WERI-Rb-1 (cell line): Measurements from ENCODE around the gene TMEM170B.

Experiments used
- DNase-seq: peaks from one replicate; pipeline ENCODE4 v3.0.0-alpha.2; 2020
- H3K27ac ChIP-seq: fragments of 250-450 bp; sonication (Bioruptor Pico); 2 replicates; pipeline ENCODE4 v1.5.1; 2020; ENCODE audit warnings: mild to moderate bottlenecking, moderate library complexity
- H3K27me3 ChIP-seq: fragments of 250-450 bp; sonication (Bioruptor Pico); 2 replicates; pipeline ENCODE4 v1.5.1; 2021; ENCODE audit warnings: mild to moderate bottlenecking, low read depth, moderate library complexity; ENCODE audit not compliant: insufficient read depth, severe bottlenecking
- H3K36me3 ChIP-seq: fragments of 250-450 bp; sonication (Bioruptor Pico); 2 replicates; pipeline ENCODE4 v1.5.1; 2020; ENCODE audit warnings: mild to moderate bottlenecking, moderate library complexity
- H3K4me3 ChIP-seq: 2 replicates; pipeline ENCODE4 v1.5.1; 2011; ENCODE audit warnings: low read depth, mild to moderate bottlenecking, control low read depth, low read length
- H3K9me3 ChIP-seq: fragments of 250-450 bp; sonication (Bioruptor Pico); 2 replicates; pipeline ENCODE4 v1.5.1; 2021; ENCODE audit warnings: mild to moderate bottlenecking, moderate library complexity; ENCODE audit not compliant: severe bottlenecking
- CTCF ChIP-seq: IDR thresholded peaks from 2 replicates; pipeline ENCODE4 v1.5.1; 2011; ENCODE audit warnings: low read depth, mild to moderate bottlenecking, control low read depth, inconsistent platforms, low read length

Gene TMEM170B

GRCh38 chr6:11586117-11586516 lies 48.6 kb downstream of the TMEM170B start:
- H3K9me3 ChIP-seq: no peaks in the 10 kb centered on the region
- no peak overlapping the region for H3K27ac ChIP-seq
- H3K4me3 ChIP-seq: no peak overlapping the region

GRCh38 chr6:11586536-11586935 lies 49.0 kb downstream of the TMEM170B start:
- H3K27me3 ChIP-seq: no peaks in the 10 kb centered on the region
- no peak for TF ChIP-seq CTCF
- DNase-seq: no peak
- no peak overlapping the region for H3K4me3 ChIP-seq
- no peaks in the 10 kb centered on the region for H3K36me3 ChIP-seq
- H3K27ac ChIP-seq: no peak overlapping the region
- no peaks in the 10 kb centered on the region for H3K9me3 ChIP-seq

More at GRCh38 chr6:11586117-11586516, 48.6 kb downstream of the TMEM170B start:
- Histone ChIP-seq H3K36me3 (no peaks in the 10 kb centered on the region), H3K27me3 (no peaks in the 10 kb centered on the region)
- no peak for DNase-seq
- TF ChIP-seq CTCF: no peak

- TF ChIP-seq CTCF: no peak
- no peaks in the 10 kb centered on the region for H3K36me3 ChIP-seq
- H3K27ac ChIP-seq: no peak overlapping the region
- H3K4me3 ChIP-seq: no peak overlapping the region
- no peak for DNase-seq
- no peaks in the 10 kb centered on the region for H3K27me3 ChIP-seq
- no peaks in the 10 kb centered on the region for H3K9me3 ChIP-seq
Observed at GRCh38 chr6:11589261-11589660, 51.7 kb downstream of the TMEM170B start.

GRCh38 chr6:11592294-11592906 lies 54.9 kb downstream of the TMEM170B start:
- no peaks in the 10 kb centered on the region for H3K27me3 ChIP-seq
- DNase-seq: no peak
- no peak overlapping the region for H3K4me3 ChIP-seq
- TF ChIP-seq CTCF: no peak
- no peak overlapping the region for H3K27ac ChIP-seq
- H3K9me3 ChIP-seq: no peaks in the 10 kb centered on the region
- no peaks in the 10 kb centered on the region for H3K36me3 ChIP-seq

GRCh38 chr6:11593096-11593495 lies 55.5 kb downstream of the TMEM170B start:
- Histone ChIP-seq H3K27ac (no peak overlapping the region), H3K36me3 (no peaks in the 10 kb centered on the region), H3K4me3 (no peak overlapping the region), H3K9me3 (no peaks in the 10 kb centered on the region), H3K27me3 (no peaks in the 10 kb centered on the region)
- DNase-seq: no peak
- no peak for TF ChIP-seq CTCF

- Histone ChIP-seq H3K27ac (no peak overlapping the region), H3K27me3 (no peaks in the 10 kb centered on the region), H3K4me3 (no peak overlapping the region), H3K36me3 (no peaks in the 10 kb centered on the region), H3K9me3 (no peaks in the 10 kb centered on the region)
- DNase-seq: no peak
- peak; percentile 54 for TF ChIP-seq CTCF
Observed at GRCh38 chr6:11595903-11596302, 58.4 kb downstream of the TMEM170B start.
